HG02884 (cell line): Measurements from ENCODE around the gene ABCA2.

Source experiments
- ATAC-seq: cut with Tn5 transposase; IDR thresholded peaks from one replicate; pipeline ENCODE4 v1.9.1; 2021; ENCODE audit warnings: mild to moderate bottlenecking, moderate library complexity; ENCODE audit not compliant: unreplicated experiment

ABCA2 gene, protein sequence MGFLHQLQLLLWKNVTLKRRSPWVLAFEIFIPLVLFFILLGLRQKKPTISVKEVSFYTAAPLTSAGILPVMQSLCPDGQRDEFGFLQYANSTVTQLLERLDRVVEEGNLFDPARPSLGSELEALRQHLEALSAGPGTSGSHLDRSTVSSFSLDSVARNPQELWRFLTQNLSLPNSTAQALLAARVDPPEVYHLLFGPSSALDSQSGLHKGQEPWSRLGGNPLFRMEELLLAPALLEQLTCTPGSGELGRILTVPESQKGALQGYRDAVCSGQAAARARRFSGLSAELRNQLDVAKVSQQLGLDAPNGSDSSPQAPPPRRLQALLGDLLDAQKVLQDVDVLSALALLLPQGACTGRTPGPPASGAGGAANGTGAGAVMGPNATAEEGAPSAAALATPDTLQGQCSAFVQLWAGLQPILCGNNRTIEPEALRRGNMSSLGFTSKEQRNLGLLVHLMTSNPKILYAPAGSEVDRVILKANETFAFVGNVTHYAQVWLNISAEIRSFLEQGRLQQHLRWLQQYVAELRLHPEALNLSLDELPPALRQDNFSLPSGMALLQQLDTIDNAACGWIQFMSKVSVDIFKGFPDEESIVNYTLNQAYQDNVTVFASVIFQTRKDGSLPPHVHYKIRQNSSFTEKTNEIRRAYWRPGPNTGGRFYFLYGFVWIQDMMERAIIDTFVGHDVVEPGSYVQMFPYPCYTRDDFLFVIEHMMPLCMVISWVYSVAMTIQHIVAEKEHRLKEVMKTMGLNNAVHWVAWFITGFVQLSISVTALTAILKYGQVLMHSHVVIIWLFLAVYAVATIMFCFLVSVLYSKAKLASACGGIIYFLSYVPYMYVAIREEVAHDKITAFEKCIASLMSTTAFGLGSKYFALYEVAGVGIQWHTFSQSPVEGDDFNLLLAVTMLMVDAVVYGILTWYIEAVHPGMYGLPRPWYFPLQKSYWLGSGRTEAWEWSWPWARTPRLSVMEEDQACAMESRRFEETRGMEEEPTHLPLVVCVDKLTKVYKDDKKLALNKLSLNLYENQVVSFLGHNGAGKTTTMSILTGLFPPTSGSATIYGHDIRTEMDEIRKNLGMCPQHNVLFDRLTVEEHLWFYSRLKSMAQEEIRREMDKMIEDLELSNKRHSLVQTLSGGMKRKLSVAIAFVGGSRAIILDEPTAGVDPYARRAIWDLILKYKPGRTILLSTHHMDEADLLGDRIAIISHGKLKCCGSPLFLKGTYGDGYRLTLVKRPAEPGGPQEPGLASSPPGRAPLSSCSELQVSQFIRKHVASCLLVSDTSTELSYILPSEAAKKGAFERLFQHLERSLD (N-terminal part only)

DNA sequence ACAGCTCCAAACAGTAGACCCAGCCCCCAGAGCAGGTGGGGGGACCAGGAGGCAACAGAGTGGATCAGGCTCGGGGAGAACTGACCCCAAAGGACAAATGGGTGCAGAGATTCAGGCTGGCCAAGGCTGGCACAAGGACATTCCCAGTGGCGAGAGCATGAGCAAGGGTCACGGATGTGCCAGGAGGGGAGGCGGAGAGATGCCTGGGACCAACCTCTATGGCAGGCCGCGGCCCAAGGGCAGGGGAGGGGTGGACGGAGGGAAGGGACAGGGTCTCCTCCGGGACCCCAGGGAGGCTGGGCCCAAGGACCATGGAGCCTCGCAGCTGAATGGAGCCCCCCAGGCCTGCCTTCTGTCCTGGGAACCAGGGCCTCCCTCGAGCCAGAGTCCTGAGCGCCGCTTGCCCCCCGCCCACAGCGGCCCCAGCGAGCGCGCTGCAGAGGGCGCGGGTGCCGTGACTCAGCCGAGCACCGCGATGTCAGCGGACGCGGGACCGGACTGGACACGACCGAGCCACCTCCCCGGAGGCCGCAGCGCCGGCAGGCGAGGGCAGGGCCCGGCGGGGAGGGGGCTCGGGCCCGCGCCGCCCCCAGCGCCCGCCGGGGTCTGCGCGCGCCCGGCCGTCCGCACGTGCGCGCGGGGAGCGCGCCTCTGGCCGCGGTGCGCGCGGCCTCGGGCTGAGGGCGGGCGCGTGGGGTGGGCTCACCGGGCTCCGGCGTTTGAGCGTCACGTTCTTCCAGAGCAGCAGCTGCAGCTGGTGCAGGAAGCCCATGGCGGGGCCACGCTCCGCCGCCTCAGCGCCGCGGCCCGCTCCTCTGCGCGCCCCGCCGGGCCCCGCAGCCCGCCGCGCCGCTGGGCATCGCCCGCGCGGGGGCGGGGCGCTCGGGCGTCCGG lies at the start of gene ABCA2:
TSS of gene ABCA2 (minus strand) at position 869 of the 894 bp plus-strand sequence. CDS start at position 772, 97 bp downstream.
- ATAC-seq, result no peak

DNA sequence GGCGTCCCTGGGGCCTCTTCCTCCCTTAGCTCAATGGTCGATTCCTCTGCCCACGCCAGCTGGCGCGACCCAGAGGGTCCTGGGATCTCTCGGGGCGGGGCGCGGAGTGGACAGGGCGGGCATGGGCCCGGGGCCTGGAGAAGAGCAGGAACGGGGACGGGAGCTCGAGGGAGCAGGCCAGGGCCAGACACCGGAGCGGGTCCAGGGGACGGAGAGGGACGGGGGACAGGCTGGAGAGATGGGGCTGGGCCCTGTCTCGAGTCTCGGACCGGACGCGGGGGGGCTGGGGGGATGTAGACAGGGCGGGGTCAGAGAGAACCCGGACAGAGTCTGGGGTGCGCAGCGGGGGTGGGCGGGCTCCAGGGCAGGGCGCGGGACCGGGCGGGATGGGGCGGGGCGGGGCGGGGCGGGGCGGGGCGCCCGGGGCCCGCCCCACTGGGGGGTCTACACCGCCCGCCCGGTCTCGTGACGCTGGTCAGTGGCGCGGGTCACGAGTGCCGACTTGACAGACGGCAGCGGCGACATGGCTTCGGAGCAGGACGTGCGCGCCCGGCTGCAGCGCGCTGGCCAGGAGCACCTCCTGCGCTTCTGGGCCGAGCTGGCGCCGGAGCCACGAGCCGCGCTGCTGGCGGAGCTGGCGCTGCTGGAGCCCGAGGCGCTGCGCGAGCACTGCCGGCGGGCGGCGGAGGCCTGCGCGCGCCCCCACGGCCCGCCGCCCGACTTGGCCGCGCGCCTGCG lies 49.1 kb upstream of the ABCA2 start, which contains the start of gene UAP1L1:
TSS of gene UAP1L1 (plus strand) at position 508 of the 738 bp plus-strand sequence. CDS start at position 524, 16 bp downstream.
- no peak for ATAC-seq

DNA sequence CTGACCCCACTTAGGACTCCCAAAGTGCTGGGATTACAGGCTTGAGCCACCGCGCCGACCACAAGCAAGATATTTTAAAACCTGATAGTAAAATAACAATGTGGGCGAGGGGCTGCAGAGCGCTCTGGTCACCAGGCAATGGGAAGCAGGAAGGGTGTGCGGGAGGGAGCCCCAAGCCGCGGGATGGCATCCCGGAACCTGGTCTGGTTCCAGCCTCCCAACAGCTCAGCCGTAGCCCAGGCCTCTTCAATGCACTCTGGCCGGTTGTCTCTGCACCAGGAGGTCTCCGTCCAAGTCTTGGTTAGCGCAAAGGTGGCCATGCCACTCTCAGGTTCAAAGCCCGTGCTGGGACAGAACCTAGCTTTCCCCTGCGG lies 48.6 kb upstream of the ABCA2 start:
- ATAC-seq, result no peak

DNA sequence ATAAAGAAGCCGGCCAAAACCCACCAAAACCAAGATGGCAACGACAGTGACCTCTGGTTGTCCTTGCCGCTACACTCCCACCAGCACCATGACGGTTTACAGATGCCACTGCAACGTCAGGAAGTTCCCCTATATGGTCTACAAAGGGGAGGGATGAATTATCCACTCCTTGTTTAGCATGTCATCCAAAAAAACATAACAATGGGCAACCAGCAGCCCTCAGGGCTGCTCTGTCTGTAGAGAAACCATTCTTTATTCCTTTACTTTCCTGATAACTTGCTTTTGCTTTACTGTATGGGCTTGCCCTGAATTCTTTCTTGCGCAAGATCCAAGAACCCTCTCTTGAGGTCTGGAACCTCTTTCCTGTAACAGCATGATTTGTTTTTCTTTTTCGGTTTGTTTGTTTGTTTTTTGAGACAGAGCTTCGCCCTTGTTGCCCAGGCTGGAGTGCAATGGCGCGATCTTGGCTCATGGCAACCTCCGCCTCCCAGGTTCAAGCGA lies 47.3 kb upstream of the ABCA2 start:
- ATAC-seq, result no peak

DNA sequence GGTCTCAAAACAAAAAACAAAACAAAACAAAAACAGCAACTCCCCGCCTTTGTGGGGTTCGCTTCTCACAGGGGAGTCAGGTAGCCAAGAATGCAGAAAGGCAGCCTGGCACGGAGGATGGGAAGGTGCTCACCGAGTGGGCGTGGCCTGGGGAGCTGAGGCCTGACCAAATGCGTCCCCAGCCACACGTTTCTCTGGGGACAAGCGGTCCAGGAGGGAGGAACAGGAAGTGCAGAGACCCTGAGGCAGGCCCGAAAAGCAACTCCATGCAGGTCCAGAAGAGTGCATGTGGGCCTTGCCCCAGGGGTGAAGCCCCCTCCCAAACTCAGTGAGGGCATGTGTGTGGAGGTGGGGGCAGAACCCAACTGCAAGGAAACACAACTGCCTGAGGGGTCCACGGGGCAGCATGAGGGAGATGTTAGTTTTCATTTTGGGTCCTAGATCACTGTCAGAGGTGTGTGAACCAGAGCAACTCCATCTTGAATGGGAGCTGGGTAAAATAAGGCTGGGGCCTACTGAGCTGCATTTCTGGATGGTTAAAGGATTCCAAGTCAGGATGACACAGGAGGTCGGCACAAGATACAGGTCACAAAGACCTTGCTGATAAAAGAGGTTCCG lies 46.7 kb upstream of the ABCA2 start:
- ATAC-seq, result no peak

DNA sequence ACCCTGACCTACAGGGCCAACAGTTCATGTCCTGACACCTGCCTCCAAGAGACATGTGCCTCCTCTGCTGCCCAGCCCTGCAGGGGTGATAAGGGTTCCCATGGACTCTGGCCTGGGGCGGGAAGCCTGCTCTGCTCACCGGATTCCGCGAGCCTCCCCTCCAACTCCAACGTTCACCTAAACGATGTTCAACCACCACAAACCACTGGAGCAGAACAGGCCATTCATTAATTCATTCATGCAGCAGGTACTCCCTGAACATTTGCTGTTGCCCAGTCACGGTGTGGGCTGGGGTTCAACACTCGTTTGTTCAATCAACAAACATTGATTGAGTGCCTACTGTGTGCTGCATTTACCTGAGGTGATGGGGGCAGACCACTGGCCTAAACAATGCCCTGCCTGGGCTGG lies 46.0 kb upstream of the ABCA2 start:
- ATAC-seq, result no peak

DNA sequence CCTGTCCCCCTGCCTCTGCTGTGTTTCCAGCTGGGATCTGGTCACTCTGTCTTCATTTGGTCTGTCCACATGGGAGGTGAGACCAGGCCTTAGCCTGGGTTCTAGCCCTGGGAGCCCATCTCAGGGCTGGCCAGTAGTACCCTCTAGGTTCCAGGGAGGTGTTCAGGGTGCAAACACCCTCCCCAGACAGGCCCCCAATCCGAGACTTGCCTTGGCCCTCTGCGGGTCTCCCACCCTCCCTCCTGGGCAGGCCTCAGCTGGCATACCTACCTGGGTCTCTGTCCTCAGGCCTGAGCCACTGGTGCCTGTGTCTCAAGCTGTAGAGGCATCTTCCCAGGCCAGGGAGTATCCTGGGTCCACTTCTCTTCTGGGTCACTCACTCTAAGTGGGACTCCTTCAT lies 43.2 kb upstream of the ABCA2 start:
- ATAC-seq, result no peak

DNA sequence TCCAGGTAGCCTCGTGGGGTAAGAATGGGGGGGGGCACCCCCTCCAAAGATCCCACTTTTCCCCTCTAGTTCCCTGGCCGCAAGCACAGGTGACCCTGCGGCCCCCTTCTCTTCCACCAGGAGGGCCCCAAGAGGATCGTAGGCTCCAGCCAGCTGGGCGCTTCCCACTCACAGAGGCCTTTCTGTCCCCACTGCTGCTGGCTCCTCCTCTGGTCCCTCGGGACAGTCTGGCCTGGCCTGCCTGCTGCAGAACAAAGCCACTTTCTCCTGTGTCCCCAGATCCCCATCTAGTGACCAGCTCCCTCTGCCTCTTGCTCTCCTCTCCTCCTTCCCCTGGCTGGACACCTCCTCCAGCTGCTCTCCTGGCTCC lies 42.9 kb upstream of the ABCA2 start:
- no peak for ATAC-seq

DNA sequence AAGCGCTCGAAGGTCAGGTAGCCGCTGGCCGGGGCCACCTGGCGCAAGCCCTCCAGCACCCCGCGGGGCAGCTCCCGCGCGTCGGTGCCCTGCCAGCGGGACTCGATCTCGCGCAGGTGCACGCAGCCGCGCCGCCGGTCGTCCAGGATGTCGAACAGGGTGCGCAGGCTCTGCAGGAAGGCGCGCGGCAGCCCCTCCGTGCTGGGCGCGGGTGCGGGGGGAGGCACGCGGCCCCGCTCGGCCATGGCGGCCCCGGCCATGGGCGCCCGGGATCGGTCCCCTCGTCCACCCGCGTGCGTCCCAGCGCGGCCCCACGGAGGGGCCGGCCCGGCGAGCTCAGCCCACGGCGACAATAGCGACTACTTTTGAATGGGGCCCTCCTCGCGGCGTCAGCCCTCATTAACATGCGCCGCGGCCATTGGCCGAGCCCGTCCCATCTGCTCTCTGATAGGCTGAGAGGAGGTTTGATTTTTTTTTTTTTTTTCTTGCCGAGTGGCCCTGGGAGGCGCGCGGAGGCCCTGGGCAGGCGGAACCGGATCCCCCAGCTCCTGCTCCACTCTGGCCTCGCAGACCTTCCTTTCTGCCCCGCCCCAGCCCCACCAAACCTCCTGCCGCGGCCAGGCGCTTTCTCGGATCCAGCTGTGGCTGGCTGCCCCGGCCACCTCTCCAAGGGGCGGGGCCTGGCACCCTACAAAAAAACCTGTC lies 42.3 kb upstream of the ABCA2 start, which contains the start of gene SAPCD2:
TSS of gene SAPCD2 (minus strand) at position 357 of the 705 bp plus-strand sequence. CDS start at position 260, 97 bp downstream.
- peak; percentile 61 for ATAC-seq

DNA sequence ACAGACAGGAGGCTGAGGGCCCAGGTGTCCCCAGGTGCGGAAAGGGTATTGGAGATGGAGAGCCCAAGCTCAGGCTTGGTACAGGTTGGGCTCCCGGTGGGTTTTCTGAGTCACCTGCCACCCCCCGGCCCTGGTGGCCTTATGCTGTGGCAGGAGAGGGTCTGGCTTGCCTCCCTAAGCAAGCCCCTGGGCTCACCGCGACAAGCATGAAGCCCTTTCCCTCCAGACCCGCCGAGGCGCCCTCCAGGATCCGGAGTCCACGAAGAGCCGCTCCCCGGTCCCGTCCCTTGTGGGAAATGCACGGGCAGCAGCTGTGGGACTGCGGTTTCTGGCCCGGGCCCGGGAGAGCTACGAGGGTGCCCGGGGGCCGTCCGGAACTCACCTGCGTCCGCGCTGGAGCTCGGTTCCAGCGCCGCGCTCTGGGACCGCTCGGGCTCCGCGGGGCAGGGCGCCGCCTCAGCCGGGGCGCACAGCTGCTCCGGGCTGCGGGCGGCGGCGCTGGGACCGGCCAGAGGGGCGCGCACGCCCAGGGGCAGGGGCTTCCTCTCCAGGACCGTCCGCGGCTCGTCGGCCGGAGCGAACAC lies 41.6 kb upstream of the ABCA2 start:
- no peak for ATAC-seq

DNA sequence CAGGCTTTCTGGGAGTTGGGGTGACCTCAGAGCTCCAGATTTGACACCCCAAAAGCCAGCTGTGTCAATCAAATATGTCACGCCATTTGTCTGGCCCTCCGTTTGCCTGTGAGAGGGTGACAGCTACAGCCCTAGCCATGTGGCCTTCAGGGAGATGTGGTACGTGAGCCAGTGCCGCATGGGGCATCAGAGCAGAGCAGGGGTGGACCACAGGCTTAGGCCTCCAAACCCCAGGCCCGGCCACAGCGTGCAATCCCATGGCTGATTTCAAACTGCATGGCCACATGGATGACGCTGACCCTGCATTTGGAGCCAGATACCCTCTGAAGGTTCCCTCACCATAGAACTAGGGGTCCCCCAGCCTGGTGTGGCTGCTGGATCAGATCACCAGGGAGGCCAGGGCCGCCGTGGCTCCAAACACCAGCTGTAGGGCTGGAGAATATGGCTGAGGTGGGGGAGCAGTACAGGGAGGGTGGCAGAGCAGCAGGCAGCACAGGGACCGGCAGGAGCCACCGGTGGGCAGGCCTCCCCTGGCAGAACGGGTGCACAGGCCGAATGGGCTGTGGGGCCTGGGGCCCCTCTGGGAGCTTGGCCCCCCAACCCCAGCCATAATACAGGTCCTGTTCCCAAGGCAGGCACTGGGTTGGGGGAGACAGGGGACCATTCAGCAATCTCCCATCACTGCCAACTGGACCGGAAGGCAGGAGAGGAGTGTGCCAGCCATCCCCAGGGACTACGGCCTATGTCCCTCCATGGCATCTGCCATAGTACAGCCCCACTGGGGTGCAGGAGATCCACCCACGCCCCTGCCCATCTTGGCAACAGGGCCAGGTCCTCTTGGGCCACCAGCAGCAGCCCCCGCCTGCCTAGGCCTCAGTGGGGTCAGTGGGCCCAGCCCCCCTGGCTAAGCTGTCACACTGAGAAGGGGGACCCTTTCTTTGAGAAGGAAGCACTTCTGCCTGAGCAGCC lies 40.8 kb upstream of the ABCA2 start:
- no peak for ATAC-seq

DNA sequence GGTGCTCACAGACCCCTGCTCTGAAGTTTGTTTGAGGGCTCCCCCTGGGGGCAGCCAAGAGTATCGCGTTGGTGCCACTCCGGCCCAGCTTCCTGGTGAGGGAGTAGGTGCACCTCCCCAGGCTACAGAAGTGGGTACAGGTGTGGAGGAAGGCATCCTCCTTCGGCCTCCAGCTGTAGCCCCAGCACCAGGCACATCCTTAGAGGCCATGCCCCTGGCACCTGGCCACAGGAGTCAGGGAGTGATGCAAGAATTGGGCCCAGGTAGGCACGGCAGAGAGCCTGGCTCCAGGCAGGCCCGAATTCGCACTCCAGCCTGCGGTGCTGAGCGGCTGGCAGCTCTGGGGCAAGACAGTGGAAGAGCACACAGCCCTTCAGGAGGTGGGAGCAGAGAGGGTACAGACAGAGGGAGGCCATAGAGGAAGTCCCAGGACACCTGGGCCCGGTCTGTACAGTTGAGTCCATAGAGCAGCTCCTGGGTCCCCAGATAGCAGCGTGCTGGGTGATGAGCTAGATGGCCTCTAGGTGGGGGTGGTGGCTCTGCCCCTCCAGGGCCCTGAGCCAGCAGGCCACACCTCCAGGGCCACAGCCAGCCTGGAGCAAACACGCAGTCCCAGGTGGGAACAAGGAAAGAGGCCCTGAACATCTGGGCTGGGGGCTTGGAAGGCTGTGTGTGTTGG lies 40.0 kb upstream of the ABCA2 start:
- no peak for ATAC-seq

DNA sequence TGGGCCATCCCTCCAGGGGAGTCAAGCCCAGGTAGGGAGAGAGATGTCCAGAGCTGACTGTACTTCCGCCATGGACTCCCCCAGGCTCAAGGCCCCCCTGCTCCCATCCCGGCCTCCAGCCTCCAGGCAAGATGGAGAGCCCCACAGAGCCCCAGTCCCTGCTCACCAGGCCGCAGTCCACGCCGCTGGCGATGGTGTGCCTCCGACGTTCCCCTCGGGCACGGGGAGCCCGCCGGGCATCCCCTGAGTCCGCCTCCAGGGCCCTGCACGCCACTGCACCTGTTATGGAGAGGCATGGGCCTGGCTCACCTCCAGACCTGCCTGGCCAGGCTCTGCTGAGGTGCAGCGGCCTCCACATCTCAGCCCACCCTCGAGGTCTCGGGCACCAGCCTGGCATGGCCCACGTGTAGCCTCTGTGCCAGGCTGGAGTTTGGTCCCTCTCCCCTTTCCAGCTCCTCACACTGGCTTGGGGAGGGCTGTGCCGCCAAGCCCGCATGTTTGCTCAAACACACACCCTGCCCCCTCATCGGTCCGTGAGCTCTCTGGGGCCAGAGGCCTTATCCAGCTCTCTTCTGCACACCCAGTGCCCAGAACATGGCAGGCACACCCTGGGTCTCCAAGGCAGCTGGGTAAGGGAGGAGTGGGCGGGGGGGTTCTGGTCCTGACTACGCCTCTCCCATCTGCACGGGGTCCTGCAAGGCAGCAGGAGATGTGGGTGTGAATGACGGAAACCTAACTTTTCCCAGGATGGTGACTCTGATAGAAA lies 38.2 kb upstream of the ABCA2 start:
- no peak for ATAC-seq

DNA sequence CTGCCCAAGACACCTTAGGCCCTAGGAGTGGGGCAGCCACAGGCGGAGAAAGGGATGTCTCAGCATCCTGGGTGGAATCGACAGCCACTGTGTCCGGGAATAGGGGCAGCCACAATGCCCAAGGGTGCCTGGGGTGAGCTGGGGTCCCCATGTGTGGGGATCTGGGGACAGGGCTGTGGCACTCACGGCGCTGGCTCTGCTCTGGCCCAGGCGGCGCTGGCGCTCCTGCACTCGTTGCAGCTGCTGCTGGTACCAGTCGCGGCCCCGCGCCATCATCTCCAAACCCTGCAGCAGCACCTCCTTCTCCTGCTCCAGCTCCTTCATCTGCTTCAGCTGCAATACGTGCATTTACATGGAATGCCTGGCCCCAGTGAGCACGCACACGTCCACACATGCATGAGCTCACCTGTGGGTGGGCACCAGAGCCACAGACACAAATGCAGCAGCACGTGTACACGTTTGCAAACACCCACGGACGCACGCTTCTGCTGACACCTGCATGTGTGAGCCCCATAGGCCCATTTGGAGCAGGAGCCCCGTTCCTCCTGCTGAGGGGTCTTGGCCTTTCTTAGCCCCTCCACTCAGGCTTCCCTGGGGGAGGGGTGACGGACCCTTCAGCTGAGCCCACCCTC lies 37.4 kb upstream of the ABCA2 start:
- no peak for ATAC-seq

DNA sequence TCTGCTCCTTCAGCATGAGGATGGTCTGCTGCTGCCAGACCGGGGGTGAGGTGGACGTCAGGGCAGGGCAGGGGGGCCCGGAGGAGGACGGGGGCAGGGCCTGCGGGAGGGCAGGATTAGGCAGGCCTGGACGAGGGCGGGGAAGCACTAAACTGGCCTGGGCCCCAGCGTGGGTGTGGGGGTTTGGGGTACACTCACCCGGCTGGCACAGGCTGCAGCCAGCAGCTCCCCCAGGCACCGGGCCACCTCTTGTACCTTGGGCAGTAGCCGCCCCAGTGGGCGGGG lies 36.8 kb upstream of the ABCA2 start:
- no peak for ATAC-seq
